Uterus (tissue), 2 donors: ENCODE results near the gene CYGB.

Experiments
- POLR2A ChIP-seq, 2 donors: fragments of 450-650 bp; IDR thresholded peaks; one replicate each; pipeline ENCODE4 v1.6.1; 2016; ENCODE audit warnings: antibody characterized with exemption in 2 of 2, mild to moderate bottlenecking in 1 of 2, moderate library complexity in 1 of 2
- TF ChIP-seq, protein P1 (sequence below), 4 experiments: fragments of 200-600 bp in 2 of 4; fragments of 450-650 bp in 2 of 4; sonication (generic) in 2 of 4; IDR thresholded peaks; one replicate each; pipeline ENCODE4 v1.5.1; 2016 to 2019; ENCODE audit warnings: antibody characterized with exemption in 4 of 4, mild to moderate bottlenecking in 2 of 4, moderate library complexity in 1 of 4

DNA sequence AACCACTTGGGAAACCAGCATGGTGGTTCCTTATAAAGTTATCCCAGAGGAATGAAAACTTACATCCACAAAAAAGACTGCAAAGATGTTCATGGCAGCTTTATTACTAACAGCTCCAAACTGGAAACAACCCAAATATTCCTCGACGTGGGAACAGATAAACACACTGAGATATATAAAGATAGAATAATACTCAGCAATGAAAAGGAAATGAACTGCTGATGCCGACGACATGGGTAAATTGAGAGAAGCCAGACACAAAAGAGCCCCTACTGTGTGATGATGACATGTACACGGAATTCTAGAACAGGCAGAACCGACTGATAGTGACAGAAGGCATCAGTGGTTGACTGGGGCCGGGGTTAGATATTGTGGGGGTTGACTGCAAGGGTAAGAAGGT lies 12.0 kb upstream of the CYGB start:
- TF ChIP-seq, protein P1, sequence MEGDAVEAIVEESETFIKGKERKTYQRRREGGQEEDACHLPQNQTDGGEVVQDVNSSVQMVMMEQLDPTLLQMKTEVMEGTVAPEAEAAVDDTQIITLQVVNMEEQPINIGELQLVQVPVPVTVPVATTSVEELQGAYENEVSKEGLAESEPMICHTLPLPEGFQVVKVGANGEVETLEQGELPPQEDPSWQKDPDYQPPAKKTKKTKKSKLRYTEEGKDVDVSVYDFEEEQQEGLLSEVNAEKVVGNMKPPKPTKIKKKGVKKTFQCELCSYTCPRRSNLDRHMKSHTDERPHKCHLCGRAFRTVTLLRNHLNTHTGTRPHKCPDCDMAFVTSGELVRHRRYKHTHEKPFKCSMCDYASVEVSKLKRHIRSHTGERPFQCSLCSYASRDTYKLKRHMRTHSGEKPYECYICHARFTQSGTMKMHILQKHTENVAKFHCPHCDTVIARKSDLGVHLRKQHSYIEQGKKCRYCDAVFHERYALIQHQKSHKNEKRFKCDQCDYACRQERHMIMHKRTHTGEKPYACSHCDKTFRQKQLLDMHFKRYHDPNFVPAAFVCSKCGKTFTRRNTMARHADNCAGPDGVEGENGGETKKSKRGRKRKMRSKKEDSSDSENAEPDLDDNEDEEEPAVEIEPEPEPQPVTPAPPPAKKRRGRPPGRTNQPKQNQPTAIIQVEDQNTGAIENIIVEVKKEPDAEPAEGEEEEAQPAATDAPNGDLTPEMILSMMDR (IDR thresholded peaks at IDR 0.05) = no peak
- no peak for TF ChIP-seq POLR2A (IDR thresholded peaks at IDR 0.05)
